ENCODE data around the gene MTCL1.

Gene MTCL1

GRCh38 chr18:8834881-8835280, 129.5 kb downstream of the MTCL1 start:
- no peak overlapping the region for H3K4me3 Mint-ChIP-seq
- H3K9me3 Mint-ChIP-seq (ENCODE audit: low read depth) = peaks cover 4% of the 10 kb centered on the region
- peaks cover 4% of the 10 kb centered on the region for H3K27me3 Mint-ChIP-seq
- H3K36me3 Mint-ChIP-seq = peaks cover 6% of the 10 kb centered on the region
- no peak overlapping the region for H3K27ac Mint-ChIP-seq
- H3K4me1 Mint-ChIP-seq (ENCODE audit: low read depth) = no peaks in the 10 kb centered on the region

DNA sequence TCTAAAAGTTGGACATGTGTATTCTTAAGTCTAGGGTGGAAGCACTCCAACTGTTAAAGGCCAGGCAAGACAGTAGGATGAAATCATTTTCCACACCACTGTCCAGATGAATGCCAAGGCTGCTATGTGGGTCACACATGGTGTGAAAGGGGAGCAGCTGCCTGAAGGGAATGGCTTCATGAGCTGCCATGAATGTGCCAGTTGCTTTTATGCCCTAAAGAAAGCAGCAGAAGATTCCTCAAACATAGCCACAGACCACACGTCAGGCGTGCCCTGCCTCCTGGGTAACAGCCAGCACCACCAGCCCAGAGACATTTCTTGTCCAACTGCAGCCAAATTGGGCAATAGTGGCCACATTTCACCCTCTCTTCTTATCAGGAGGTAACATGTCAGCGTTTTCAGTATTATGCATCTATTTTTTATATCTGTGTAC, 130.2 kb downstream of the MTCL1 start:
- Mint-ChIP-seq H3K4me1 (ENCODE audit: low read depth) (no peaks in the 10 kb centered on the region), H3K27ac (no peak overlapping the region), H3K36me3 (peaks cover 6% of the 10 kb centered on the region), H3K27me3 (peaks cover 4% of the 10 kb centered on the region), H3K9me3 (ENCODE audit: low read depth) (peaks cover 4% of the 10 kb centered on the region), H3K4me3 (no peak overlapping the region)

DNA sequence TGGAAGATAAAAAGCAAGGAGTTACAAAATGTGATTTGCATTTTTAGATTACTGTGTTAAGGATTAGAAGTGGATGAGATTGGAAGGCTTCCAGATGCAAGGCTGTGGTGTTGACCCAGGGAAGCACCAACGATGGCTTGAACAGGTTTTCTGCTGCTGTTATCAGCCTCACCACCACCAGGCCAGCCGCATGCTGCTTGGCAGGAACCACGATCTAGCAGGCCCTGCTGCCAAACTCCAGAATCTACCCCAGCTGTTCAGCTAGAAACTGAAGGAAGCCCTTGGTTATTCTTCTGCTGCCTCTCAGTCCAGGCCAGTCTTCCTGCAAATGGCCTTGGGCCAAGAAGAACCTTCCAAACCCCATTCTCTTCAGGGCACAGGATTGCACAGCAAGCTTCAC, 133.9 kb downstream of the MTCL1 start:
- no peak overlapping the region for H3K27ac Mint-ChIP-seq

DNA sequence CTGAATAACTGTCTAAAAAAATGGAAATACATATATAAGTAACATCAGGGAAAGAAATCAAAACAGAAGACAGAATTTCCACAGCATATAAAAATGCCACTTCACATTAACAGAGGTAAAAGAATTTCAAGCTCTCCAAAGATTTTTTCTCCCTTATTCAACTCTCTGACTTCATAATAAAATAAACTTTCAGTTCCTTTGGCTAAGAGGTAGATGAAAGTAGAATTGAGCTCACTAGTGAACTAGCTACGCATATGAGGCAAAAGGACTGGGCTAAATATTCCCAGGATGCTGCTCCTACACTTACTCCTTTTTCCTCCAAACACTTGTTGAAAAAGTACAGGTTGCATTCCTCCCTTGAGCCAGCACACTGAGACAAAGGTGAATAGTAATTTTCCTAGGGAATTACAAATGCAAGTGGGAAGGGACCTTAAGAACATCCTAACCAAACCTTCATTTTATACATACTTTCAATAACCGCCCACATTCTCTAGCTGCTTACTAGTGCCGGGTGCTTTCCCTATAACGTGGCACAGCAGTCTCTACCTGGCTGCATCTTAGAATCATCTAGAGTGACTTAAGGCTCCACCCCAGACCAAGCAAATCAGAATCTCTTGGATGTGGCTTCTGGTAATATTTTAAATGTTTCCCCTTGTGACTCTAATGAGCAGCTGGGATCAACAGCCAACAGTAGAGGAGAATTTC, 136.6 kb downstream of the MTCL1 start:
- H3K4me3 Mint-ChIP-seq = no peak overlapping the region

More for the DNA sequence above, 133.9 kb downstream of the MTCL1 start:
- no peak overlapping the region for H3K4me3 Mint-ChIP-seq
- peaks cover 4% of the 10 kb centered on the region for H3K9me3 Mint-ChIP-seq (ENCODE audit: low read depth)
- H3K4me1 Mint-ChIP-seq (ENCODE audit: low read depth) = no peaks in the 10 kb centered on the region
- H3K27me3 Mint-ChIP-seq = peaks cover 3% of the 10 kb centered on the region
- H3K36me3 Mint-ChIP-seq = peaks cover 6% of the 10 kb centered on the region

DNA sequence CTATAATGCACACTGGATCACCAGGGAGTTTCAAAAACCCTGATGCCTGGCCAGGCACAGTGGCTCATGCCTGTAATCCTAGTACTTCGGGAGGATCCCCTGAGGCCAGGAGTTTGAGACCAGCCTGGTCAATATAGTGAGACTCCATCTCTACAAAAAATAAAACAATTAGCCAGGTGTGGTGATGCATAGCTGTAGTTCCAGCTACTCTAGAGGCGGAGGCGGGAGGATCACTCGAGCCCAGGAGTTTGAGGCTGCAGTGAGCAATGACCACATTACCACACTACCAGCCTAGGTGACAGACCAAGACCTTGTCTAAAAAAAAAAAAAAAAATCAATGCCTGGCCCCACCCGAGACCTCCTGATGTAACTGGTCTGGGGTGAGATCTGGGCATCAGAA, 137.2 kb downstream of the MTCL1 start:
- peaks cover 3% of the 10 kb centered on the region for H3K27me3 Mint-ChIP-seq
- no peak overlapping the region for H3K4me3 Mint-ChIP-seq
- no peaks in the 10 kb centered on the region for H3K36me3 Mint-ChIP-seq
- no peaks in the 10 kb centered on the region for H3K9me3 Mint-ChIP-seq (ENCODE audit: low read depth)
- H3K27ac Mint-ChIP-seq = no peak overlapping the region
- no peaks in the 10 kb centered on the region for H3K4me1 Mint-ChIP-seq (ENCODE audit: low read depth)

More for the DNA sequence above, 136.6 kb downstream of the MTCL1 start:
- Mint-ChIP-seq H3K36me3 (peaks cover 5% of the 10 kb centered on the region), H3K27me3 (peaks cover 3% of the 10 kb centered on the region), H3K27ac (no peak overlapping the region), H3K4me1 (ENCODE audit: low read depth) (no peaks in the 10 kb centered on the region), H3K9me3 (ENCODE audit: low read depth) (peaks cover 4% of the 10 kb centered on the region)

- H3K27me3 Mint-ChIP-seq = peaks cover 3% of the 10 kb centered on the region
- no peak overlapping the region for H3K27ac Mint-ChIP-seq
Observed at GRCh38 chr18:8843005-8843404, 137.6 kb downstream of the MTCL1 start.

GRCh38 chr18:8844721-8845148, 139.4 kb downstream of the MTCL1 start:
- no peak overlapping the region for H3K4me3 Mint-ChIP-seq
- H3K27me3 Mint-ChIP-seq = peaks cover 3% of the 10 kb centered on the region
- no peaks in the 10 kb centered on the region for H3K36me3 Mint-ChIP-seq
- no peak overlapping the region for H3K27ac Mint-ChIP-seq
- no peaks in the 10 kb centered on the region for H3K9me3 Mint-ChIP-seq (ENCODE audit: low read depth)
- H3K4me1 Mint-ChIP-seq (ENCODE audit: low read depth) = no peaks in the 10 kb centered on the region

More at GRCh38 chr18:8843005-8843404, 137.6 kb downstream of the MTCL1 start:
- H3K4me1 Mint-ChIP-seq (ENCODE audit: low read depth) = no peaks in the 10 kb centered on the region
- no peaks in the 10 kb centered on the region for H3K36me3 Mint-ChIP-seq
- no peaks in the 10 kb centered on the region for H3K9me3 Mint-ChIP-seq (ENCODE audit: low read depth)
- no peak overlapping the region for H3K4me3 Mint-ChIP-seq

DNA sequence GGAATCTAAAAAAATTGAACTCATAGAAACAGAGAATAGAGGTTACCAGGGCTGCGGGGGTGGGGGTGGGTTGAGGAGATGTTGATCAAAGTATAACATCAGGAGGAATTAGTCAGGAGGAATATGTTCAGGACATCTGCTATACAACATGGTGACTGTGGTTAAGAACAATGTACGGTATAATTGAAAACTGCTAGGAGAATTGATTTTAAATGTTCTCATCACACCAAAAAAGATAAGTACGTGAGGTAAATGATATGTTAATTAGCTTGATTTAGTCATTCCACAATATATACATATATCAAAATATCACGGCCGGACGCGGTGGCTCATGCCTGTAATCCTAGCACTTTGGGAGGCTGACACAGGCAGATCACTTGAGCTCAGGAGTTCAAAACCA, 140.2 kb downstream of the MTCL1 start:
- H3K27me3 Mint-ChIP-seq = peaks cover 3% of the 10 kb centered on the region
- H3K4me1 Mint-ChIP-seq (ENCODE audit: low read depth) = no peaks in the 10 kb centered on the region
- no peak overlapping the region for H3K4me3 Mint-ChIP-seq
- peaks cover 5% of the 10 kb centered on the region for H3K9me3 Mint-ChIP-seq (ENCODE audit: low read depth)
- H3K27ac Mint-ChIP-seq = no peak overlapping the region
- no peaks in the 10 kb centered on the region for H3K36me3 Mint-ChIP-seq

DNA sequence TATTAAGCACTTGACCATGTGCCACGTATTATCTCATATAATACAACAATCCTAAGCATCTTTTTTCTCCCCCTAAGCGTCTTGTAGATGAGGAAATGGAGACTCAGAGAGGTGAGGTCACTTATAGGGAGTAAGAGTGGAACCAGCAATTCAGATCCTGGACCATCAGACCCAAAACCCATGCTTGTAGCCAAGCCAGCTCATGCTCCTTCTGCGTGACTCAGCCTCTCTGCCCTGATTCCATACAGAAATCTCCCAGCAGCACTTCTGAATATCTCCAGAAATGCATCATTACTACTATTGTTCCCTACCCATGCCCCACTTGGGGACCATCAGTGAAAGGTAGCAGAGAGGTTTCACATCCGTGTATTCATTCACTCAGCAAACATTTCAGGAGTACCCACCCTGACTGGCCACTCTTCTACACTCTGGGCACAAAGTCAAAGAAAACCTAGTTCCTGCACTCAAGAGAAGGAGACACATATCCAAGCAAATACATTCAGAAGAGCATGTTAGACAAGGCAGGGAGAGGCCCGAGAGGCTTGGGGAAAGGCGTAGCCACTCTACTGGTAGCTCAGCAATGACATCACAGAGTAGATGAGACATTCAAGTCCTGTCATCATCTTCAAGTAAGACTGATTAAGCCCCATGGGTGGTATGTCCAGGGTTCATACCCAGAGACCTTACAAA, 141.9 kb downstream of the MTCL1 start:
- H3K4me1 Mint-ChIP-seq (ENCODE audit: low read depth) = no peaks in the 10 kb centered on the region
- peaks cover 5% of the 10 kb centered on the region for H3K9me3 Mint-ChIP-seq (ENCODE audit: low read depth)
- H3K36me3 Mint-ChIP-seq = no peaks in the 10 kb centered on the region
- H3K27ac Mint-ChIP-seq = no peak overlapping the region
- no peak overlapping the region for H3K4me3 Mint-ChIP-seq
- peaks cover 3% of the 10 kb centered on the region for H3K27me3 Mint-ChIP-seq

DNA sequence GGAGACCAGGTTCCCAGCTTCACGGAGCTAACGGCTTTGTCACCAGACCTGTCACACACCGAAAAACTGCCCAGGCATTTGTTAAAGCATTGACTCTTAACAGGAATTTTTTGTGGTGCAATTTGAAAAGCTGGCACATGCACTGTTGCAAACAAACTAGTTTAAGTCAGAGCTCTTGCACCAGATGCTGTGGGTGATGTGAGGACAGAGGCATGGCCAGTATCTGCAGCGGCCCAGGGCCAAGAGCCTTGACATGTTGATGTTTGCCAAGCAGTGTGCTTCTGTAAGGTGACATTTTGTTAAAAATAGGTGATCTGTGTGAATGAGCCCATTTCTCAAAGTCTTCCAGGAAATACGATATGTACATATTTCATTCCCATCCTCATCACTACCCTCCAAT, 142.5 kb downstream of the MTCL1 start:
- H3K4me1 Mint-ChIP-seq (ENCODE audit: low read depth) = no peaks in the 10 kb centered on the region
- H3K4me3 Mint-ChIP-seq = no peak overlapping the region
- H3K27me3 Mint-ChIP-seq = peaks cover 3% of the 10 kb centered on the region
- no peak overlapping the region for H3K27ac Mint-ChIP-seq
- no peaks in the 10 kb centered on the region for H3K36me3 Mint-ChIP-seq
- H3K9me3 Mint-ChIP-seq (ENCODE audit: low read depth) = peaks cover 5% of the 10 kb centered on the region

DNA sequence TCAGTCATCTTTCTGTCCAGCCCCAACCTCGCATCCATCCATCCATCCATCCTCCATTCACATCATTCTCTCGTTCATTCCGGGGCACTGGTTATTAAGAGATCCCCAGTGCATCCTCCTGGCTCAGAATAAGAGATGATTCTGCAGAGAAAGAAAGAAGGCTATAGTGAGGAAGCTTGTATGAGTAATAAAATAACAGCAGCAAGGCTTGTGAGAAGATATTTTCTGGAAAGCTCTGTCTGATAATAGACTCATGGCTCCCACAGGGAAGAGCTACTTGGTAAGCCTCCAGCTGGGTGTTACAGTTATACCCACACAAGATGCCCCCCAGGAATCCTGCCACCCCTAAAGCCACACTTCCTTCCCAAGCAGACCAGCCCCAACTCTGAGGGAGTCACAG, 143.2 kb downstream of the MTCL1 start:
- Mint-ChIP-seq H3K4me1 (ENCODE audit: low read depth) (no peaks in the 10 kb centered on the region), H3K36me3 (no peaks in the 10 kb centered on the region), H3K27me3 (peaks cover 3% of the 10 kb centered on the region), H3K4me3 (no peak overlapping the region), H3K27ac (no peak overlapping the region), H3K9me3 (ENCODE audit: low read depth) (peaks cover 5% of the 10 kb centered on the region)

DNA sequence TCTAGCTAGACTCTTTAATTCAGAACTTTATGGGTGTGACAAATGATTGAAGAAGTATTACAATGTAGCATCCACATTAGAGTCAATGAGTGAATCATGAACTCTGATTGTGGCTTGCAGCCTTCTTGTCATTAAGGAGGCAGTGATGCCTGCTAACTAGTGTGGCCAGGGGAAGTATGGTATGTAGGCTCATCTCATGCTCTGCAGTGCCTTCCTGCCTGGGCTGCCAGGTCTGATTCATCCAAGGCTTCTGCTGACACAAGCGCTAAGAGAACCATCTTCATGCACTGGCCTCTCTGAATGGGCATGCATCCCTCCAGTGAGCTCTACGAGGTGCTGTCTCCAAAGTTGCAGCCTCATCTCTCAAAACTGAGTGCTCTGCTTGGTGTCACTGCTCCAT, 144.3 kb downstream of the MTCL1 start:
- Mint-ChIP-seq H3K36me3 (no peaks in the 10 kb centered on the region), H3K27me3 (no peaks in the 10 kb centered on the region), H3K9me3 (ENCODE audit: low read depth) (peaks cover 5% of the 10 kb centered on the region), H3K27ac (no peak overlapping the region), H3K4me3 (no peak overlapping the region), H3K4me1 (ENCODE audit: low read depth) (no peaks in the 10 kb centered on the region)

DNA sequence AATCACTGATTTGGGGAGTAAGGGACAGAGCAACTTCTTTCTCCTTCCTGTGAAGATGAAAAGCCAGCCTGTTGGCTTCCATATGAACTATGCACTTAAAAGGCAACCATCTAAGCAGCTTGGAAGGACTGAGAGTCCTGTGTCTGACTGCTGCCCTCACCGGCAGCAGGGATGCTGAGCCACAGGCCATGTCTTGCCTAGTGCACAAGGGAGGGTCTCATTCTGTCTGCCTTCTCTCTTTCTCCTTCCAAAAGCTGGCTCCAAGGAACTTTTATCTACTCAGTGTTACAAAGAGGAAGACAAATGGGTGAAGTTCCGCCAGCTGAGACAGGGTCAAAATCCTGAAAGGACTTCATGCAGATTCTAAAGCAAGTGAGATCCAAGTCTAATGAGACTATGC, 146.3 kb downstream of the MTCL1 start:
- peaks cover 5% of the 10 kb centered on the region for H3K9me3 Mint-ChIP-seq (ENCODE audit: low read depth)
- H3K4me1 Mint-ChIP-seq (ENCODE audit: low read depth) = no peaks in the 10 kb centered on the region
- no peaks in the 10 kb centered on the region for H3K36me3 Mint-ChIP-seq
- H3K27ac Mint-ChIP-seq = no peak overlapping the region
- no peaks in the 10 kb centered on the region for H3K27me3 Mint-ChIP-seq
- H3K4me3 Mint-ChIP-seq = no peak overlapping the region

GRCh38 chr18:8854550-8854949, 149.2 kb downstream of the MTCL1 start:
- no peaks in the 10 kb centered on the region for H3K4me1 Mint-ChIP-seq (ENCODE audit: low read depth)
- no peaks in the 10 kb centered on the region for H3K36me3 Mint-ChIP-seq
- H3K27ac Mint-ChIP-seq = no peak overlapping the region
- no peak overlapping the region for H3K4me3 Mint-ChIP-seq
- no peaks in the 10 kb centered on the region for H3K27me3 Mint-ChIP-seq
- peaks cover 5% of the 10 kb centered on the region for H3K9me3 Mint-ChIP-seq (ENCODE audit: low read depth)

DNA sequence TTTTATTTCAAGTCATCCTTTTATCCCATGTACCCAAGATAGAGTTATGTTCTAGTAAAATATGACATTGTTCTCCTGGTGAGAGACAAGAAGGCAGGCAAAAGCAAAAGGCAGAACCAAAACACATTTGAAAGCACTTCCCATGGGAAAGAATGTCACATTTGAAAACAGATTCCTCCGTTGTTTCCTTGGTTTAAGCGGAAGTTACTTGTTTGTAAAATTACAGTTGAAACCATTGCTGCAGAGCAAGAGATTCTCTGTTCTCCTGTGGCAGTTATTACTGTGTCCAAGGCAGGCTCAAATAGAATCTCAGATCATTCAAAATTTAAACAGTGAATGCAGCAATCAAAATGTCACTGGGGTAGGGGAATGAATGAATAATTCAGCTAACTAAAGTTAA, 149.6 kb downstream of the MTCL1 start:
- Mint-ChIP-seq H3K4me1 (ENCODE audit: low read depth) (no peaks in the 10 kb centered on the region), H3K27me3 (no peaks in the 10 kb centered on the region), H3K36me3 (no peaks in the 10 kb centered on the region), H3K4me3 (no peak overlapping the region), H3K9me3 (ENCODE audit: low read depth) (peaks cover 4% of the 10 kb centered on the region), H3K27ac (no peak overlapping the region)

GRCh38 chr18:8856212-8856611, 150.9 kb downstream of the MTCL1 start:
- Mint-ChIP-seq H3K4me3 (no peak overlapping the region), H3K27ac (no peak overlapping the region), H3K27me3 (no peaks in the 10 kb centered on the region), H3K36me3 (no peaks in the 10 kb centered on the region), H3K9me3 (ENCODE audit: low read depth) (no peaks in the 10 kb centered on the region), H3K4me1 (ENCODE audit: low read depth) (no peaks in the 10 kb centered on the region)

All from activated naive CD8-positive, alpha-beta T cell (primary cell).